EH (cell line): ENCODE results near the gene ZFAND4.
"Not testable (repeated sequence)": the region's sequence is repeated elsewhere in the genome, so short reads cannot be mapped to it uniquely, and the experiment has no call there.

Experiments used
- DNase-seq: peaks from one replicate; pipeline ENCODE4 v3.0.0-alpha.2; 2015; ENCODE audit warnings: low read depth

Gene ZFAND4

GRCh38 chr10:45589868-45590267 is 82.7 kb downstream of the ZFAND4 start:
- DNase-seq = no peak

GRCh38 chr10:45589009-45589408 is 83.6 kb downstream of the ZFAND4 start:
- no peak for DNase-seq

- DNase-seq = no peak
Measured at GRCh38 chr10:45586028-45586824, 86.3 kb downstream of the ZFAND4 start.

GRCh38 chr10:45585131-45585530 is 87.4 kb downstream of the ZFAND4 start:
- no peak for DNase-seq

GRCh38 chr10:45582386-45582781 is 90.2 kb downstream of the ZFAND4 start:
- no peak for DNase-seq

GRCh38 chr10:45581582-45582385 is 90.8 kb downstream of the ZFAND4 start:
- peak; percentile 4 for DNase-seq

- no peak for DNase-seq
Measured at GRCh38 chr10:45581216-45581549, 91.4 kb downstream of the ZFAND4 start.

- no peak for DNase-seq
Measured at GRCh38 chr10:45580371-45581215, 92.0 kb downstream of the ZFAND4 start.

GRCh38 chr10:45578384-45578971 is 94.1 kb downstream of the ZFAND4 start:
- no peak for DNase-seq

GRCh38 chr10:45575966-45576597 is 96.5 kb downstream of the ZFAND4 start:
- DNase-seq = no peak

- not testable (repeated sequence) for DNase-seq
Measured at GRCh38 chr10:45575032-45575761, 97.4 kb downstream of the ZFAND4 start.

GRCh38 chr10:45569471-45569870 is 103.1 kb downstream of the ZFAND4 start:
- DNase-seq = no peak

- DNase-seq = no peak
Measured at GRCh38 chr10:45566415-45566814, 106.2 kb downstream of the ZFAND4 start.
